Osteocyte (in vitro differentiated cells): Measurements from ENCODE around the gene ZC3H12D. TPM values are rescaled to one million over a fixed set of nuclear protein-coding genes. Genes with fewer than 3 reads are reported as not detected.

Experiments used
- DNase-seq: peaks from one replicate; pipeline ENCODE4 v3.0.0; 2021; ENCODE audit warnings: mixed read lengths; ENCODE audit not compliant: unreplicated experiment; ENCODE audit errors: extremely low spot score
- H3K27ac Mint-ChIP-seq: one replicate; pipeline ENCODE4 v1.8.0; 2021; ENCODE audit warnings: mild to moderate bottlenecking, mixed read lengths; ENCODE audit not compliant: unreplicated experiment
- H3K27me3 Mint-ChIP-seq: one replicate; pipeline ENCODE4 v1.8.0; 2021; ENCODE audit warnings: mixed read lengths; ENCODE audit not compliant: unreplicated experiment
- H3K36me3 Mint-ChIP-seq: one replicate; pipeline ENCODE4 v1.8.0; 2021; ENCODE audit warnings: mixed read lengths; ENCODE audit not compliant: unreplicated experiment
- H3K4me1 Mint-ChIP-seq: one replicate; pipeline ENCODE4 v1.8.0; 2021; ENCODE audit warnings: mixed read lengths; ENCODE audit not compliant: unreplicated experiment
- H3K4me3 Mint-ChIP-seq: one replicate; pipeline ENCODE4 v1.8.0; 2021; ENCODE audit warnings: mild to moderate bottlenecking, moderate library complexity, mixed read lengths; ENCODE audit not compliant: unreplicated experiment
- H3K9me3 Mint-ChIP-seq: one replicate; pipeline ENCODE4 v1.8.0; 2021; ENCODE audit warnings: mixed read lengths; ENCODE audit not compliant: unreplicated experiment
- CTCF ChIP-seq: fragments of 200-600 bp; sonication (generic); IDR thresholded peaks from 2 replicates; pipeline ENCODE4 v1.5.0; 2021; ENCODE audit warnings: antibody characterized with exemption, mild to moderate bottlenecking, moderate library complexity
- total RNA-seq: library from RNA; stranded (reverse); gene quantifications from 2 replicates; pipeline ENCODE4 v1.2.1, GENCODE V29; 2021

The ZC3H12D gene
- total RNA-seq, 1 donor from 2014 or later = not detected

- Mint-ChIP-seq H3K4me3 (no peak overlapping the region), H3K9me3 (no peaks in the 10 kb centered on the region), H3K27me3 (no peaks in the 10 kb centered on the region), H3K36me3 (no peaks in the 10 kb centered on the region), H3K27ac (no peak overlapping the region), H3K4me1 (peaks cover 18% of the 10 kb centered on the region)
- DNase-seq = no peak
- TF ChIP-seq CTCF = no peak
Measured at GRCh38 chr6:149451376-149452036, 33.3 kb downstream of the ZC3H12D start.

- Mint-ChIP-seq H3K4me1 (peaks cover 18% of the 10 kb centered on the region), H3K4me3 (no peak overlapping the region), H3K27ac (no peak overlapping the region), H3K36me3 (no peaks in the 10 kb centered on the region), H3K9me3 (no peaks in the 10 kb centered on the region), H3K27me3 (no peaks in the 10 kb centered on the region)
- no peak for TF ChIP-seq CTCF
- DNase-seq = no peak
Measured at GRCh38 chr6:149450679-149451375, 34.0 kb downstream of the ZC3H12D start.

- no peaks in the 10 kb centered on the region for H3K9me3 Mint-ChIP-seq
- H3K36me3 Mint-ChIP-seq = no peaks in the 10 kb centered on the region
- no peaks in the 10 kb centered on the region for H3K27me3 Mint-ChIP-seq
- peaks cover 14% of the 10 kb centered on the region for H3K4me1 Mint-ChIP-seq
- no peak overlapping the region for H3K27ac Mint-ChIP-seq
- H3K4me3 Mint-ChIP-seq = no peak overlapping the region
- no peak for TF ChIP-seq CTCF
- DNase-seq = no peak
Measured at GRCh38 chr6:149449831-149450678, 34.8 kb downstream of the ZC3H12D start.

GRCh38 chr6:149448821-149449453, 35.9 kb downstream of the ZC3H12D start:
- Mint-ChIP-seq H3K4me1 (peaks cover 5% of the 10 kb centered on the region), H3K27me3 (no peaks in the 10 kb centered on the region), H3K9me3 (no peaks in the 10 kb centered on the region), H3K27ac (no peak overlapping the region), H3K36me3 (no peaks in the 10 kb centered on the region), H3K4me3 (no peak overlapping the region)
- no peak for DNase-seq
- TF ChIP-seq CTCF = no peak
